HG03442 (cell line): ENCODE measurements around the gene DYSF.
"Not testable (repeated sequence)": the region's sequence is repeated elsewhere in the genome, so short reads cannot be mapped to it uniquely, and the experiment has no call there.

Source experiments
- ATAC-seq: cut with Tn5 transposase; IDR thresholded peaks from one replicate; pipeline ENCODE4 v1.9.1; 2021; ENCODE audit warnings: mild to moderate bottlenecking, moderate library complexity; ENCODE audit not compliant: unreplicated experiment

Gene DYSF

DNA sequence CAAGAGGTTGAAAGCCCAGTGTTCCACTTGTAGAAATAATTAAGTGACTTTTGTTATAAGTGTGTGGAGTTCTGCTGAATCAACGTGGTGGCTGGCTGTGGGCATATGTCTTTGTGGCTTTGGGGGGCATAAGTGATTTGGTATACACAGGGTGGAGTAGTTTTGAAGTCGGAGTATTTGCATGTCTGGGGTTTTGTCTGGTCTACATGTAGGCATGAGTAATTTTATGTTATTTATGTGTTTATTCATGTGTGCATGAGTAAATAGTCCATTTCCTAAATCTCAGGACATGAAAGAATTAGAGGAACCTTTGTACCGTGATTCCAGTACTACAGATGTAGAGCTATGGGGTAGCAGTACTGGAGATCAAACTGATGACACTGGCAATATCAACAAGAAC is 179.7 kb downstream of the DYSF start:
- no peak for ATAC-seq

DNA sequence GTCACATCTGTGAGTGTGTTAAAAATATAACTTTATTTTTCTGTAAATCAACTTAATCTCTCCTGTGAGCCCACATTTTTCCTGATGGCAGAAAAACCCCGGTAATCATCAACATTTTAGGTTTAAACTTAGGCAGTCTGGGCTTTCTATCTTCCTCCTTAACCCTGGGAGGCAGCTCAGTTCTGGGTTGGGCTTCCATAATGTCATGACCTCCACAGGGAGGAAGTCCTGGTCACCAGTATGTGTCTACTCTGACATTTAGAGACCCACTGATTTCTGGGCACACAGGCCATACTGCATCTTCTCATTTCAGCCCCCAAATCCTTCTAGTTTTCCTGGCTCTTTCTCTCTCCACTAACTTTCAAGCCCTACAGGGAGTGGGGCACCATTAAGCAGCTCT is 181.2 kb downstream of the DYSF start:
- no peak for ATAC-seq

DNA sequence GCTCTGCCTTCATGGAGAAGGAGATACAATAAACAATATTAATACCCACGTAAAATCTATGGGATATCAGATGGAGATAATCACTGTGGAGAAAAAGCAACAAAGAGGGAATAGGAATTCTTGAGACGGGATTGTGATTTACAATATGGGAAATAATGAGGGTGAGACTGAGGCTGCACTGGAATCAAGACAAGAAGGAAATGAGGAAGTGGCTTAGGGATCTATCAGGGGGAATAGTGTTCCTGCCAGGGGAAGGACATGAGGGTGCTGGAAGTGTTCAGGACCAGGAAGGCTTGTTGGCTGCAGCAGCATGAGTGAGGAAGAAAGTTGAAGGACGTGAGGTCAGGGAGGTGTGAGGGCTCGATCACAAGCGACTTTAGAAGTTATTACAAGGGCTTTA is 182.4 kb downstream of the DYSF start:
- ATAC-seq: no peak

DNA sequence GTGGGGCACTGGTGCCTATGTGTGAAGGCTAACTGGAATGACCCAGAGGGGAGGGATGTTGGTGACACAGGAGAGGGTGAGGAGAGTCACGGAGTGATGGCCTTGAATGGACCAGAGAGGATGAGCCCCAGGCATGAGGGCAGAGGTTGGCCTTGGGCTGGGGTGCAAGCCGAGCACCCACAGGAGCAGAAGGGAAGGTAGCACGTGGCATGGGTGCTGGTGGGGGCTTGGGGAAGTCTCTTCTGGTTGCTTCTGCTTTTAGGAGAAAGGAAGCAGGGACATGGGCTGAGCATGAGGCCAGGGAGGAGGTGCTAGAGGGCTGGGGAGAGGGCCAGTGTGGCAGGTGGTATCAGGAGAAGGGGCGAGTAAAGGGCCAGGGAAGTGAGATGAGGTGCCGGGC is 183.8 kb downstream of the DYSF start:
- no peak for ATAC-seq

DNA sequence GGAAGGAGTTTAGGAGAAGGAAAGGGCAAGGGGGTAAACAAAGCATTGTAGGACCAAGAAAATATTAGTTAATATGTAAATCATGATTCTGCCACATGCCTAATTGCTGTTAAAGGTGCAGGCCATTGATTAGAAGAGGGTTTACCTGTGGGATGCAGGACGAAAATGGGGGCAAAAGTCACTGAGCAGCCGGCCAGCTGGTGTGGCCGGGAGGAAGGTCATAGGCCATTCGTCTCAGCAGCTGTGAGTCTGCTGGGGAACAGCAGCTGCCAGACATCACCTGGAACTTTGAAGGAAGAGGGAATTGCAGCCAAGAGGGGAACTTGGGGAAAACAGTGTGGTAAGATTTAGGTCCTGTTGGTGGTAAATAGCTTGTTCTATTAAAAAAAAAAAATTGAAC is 184.4 kb downstream of the DYSF start:
- ATAC-seq: no peak

DNA sequence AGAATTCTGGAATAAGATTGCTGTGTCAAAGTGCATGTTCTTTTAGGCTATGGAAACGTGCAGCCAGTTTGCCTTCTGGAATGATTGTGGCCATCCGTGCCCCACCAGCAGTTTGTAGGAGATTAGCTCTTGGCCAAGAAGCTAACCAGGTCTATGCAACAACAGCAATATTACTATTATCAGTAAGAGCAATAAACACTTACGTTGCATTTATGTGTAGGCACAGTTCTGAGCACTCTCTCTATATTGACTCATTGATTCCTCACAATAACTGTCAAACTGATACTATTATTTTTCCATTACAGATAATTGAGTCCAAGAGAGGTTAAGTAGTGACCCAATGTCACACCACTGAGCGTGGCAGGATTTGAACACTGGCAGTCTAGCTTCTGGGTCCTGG is 186.4 kb downstream of the DYSF start:
- no peak for ATAC-seq

DNA sequence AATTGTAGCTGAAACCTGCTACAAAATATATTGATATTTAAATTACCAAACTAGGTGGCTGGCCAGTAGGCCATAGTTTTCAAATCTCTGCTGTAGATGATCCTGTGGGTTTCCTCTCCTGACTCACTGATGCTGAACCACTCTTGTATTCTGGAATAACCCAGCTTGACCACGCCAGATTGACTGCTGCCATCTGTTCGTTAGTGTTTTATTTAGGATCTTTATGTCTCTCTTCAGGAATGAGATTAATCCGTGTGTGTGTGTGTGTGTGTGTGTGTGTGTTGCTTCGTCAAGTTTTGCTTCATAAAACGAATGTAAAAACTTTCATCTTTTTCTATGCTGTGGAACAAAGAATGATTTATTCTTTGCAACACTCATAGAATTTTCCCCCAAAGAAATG is 187.1 kb downstream of the DYSF start:
- no peak for ATAC-seq

DNA sequence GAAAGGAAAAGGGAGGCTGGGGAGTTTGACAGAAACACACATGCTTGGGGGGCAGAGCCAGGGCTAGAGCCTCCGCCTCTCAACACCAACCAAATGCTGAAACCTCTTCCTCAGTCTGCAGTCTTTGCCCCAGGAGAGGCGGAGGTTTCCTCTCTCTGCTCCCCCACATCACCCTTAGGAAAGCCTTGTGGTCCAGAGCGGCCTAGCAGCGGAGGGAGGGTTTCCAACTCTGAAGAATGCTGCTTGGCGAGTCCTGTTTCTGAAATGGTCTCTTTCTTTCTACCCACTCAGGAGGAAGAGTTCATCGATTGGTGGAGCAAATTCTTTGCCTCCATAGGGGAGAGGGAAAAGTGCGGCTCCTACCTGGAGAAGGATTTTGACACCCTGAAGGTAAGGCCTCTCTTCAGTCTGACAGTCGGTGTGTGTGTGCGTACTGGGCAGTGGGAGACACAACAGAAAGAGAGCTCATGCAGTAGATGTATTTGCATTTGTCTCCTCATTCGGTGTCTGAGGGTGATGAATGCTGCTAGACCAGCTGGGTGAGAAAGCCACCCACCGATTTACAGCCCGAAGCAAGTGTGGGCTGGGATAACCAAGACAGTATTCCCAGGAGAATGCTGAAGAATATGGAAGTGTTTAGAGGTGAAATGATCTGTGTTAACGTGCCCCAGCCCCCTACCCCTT is 190.5 kb downstream of the DYSF start:
- ATAC-seq: no peak

DNA sequence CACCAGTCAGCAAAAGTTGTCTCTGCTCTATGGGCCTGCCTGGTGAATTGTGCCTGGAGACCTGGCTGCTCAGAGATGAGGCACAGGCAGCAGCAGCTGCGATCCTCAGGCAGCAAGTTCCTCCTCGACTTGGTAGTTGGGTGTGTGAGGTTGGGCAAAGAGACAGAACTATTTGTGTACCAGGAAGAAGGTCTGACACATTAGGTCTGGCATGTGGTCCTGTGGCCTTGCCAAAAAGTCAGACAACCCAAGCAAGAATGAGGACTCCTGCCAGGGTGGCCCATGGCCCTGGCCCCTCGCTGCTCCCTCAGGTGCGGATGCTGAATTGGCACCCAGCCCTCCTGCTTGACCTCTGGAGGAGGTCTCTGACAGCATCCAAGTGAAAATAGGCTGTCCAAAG is 192.7 kb downstream of the DYSF start:
- ATAC-seq: no peak

DNA sequence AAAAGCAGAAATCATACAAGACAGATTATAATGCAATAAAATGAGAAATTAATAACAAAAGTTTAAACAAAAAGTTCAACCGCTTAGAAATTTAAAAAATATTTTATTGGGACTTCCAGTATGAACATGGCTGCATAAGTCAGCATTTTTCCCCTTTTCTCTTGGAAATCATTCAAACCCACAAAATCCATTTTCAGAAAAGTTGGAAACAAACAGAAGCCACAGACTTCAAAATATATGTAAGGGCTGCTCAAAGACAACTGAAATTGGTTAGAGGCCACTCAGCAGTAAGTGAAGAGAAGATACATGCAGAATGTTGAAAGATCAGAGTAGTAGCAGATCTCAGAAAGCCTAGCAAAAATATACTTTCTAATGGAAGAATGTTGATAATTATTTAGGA is 194.0 kb downstream of the DYSF start:
- no peak for ATAC-seq

DNA sequence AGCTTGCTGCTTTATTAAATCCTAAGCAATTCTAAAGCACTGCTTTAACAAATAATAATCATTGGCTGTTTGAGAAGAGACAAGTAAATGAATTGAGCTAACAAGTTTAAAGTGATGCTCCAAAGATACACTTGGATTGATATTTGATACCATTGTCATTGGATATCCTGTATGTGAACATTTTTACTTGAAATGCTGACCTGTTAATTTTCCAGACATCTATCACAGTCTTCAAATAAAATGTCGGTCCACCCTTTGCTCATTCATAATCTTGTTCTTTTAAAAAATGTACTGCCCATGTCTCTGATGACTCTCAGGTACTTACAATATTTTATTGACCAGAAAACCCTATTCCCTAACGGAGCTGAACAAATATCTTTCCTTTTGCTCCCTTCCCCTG is 202.1 kb downstream of the DYSF start:
- no peak for ATAC-seq

DNA sequence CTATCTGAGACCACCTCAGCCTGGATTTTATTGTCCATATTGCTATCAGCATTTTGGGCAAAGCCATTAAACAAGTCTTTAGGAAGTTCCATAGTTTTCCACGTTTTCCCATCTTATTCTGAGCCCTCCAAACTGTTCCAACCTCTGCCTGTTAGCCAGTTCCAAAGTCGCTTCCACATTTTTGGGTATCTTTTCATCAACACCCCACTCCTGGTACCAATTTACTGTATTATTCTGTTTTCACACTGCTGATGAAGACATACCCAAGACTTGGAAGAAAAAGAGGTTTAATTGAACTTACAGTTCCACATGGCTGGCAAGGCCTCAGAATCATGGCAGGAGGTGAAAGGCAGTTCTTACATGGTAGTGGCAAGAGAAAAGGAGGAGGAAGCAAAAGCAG is 204.9 kb downstream of the DYSF start:
- ATAC-seq: not testable (repeated sequence)

DNA sequence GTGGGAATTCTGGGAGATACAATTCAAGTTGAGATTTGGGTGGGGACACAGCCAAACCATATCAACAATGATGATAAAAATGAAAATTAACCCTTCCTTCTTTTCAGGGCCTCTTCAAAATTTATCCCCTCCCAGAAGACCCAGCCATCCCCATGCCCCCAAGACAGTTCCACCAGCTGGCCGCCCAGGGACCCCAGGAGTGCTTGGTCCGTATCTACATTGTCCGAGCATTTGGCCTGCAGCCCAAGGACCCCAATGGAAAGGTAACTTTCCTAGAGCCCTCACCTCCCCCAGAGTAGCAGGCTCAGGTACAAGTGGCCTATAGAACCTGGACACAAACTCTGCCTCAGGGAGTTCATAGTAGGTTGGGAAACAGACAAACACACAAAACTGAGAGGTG is 205.4 kb downstream of the DYSF start:
- ATAC-seq: no peak

DNA sequence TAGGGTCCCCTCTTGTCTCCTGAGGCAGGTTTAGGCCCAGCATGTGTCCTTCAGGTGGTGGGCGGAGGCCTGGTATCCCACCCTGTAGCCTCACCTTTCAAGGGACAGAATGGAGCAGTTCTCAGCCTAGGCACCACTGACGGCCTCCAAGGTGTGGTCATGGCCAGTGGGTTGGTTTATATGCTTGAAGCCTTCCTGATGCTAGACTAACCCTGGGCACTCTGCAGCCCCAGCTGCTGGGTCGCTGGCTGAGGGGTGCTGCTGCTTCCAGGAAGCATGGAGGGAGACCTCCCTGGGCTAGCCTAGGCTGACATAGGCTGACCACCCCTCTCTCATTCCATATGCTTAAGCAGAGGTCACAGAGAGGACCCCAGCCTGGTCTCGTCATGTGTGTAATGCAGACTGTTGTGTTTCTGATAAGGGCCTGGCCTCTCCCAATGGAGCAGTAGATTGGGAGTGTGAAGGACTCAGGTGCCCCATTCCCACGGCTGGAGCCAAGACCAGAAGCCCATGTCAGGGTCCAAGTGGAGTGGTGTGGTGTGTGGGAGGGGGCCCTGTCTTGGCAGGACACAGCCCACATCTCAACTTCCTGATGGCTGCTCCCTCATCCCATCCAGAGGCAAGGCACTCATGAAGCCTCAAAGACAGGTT is 206.6 kb downstream of the DYSF start:
- ATAC-seq: no peak

DNA sequence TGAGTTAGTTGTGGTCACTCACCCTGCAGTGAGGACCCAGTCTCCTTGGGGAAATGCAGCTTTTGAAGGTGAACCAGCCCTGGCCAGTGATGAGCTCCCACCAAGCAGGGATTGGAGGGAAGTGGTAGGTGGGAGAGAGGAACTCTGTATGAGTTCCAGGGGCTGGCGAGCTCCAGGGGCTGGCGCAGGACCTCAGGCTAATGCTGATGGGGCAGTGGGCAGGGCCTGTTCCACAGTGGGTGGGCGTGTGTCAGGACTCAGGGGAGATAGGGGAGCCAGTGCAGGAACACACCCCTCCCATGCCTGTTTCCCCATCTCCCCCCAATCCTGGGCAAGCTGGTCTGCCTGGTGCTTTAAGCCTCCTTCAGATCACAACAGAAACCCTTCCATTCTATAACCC is 208.4 kb downstream of the DYSF start:
- ATAC-seq: no peak

DNA sequence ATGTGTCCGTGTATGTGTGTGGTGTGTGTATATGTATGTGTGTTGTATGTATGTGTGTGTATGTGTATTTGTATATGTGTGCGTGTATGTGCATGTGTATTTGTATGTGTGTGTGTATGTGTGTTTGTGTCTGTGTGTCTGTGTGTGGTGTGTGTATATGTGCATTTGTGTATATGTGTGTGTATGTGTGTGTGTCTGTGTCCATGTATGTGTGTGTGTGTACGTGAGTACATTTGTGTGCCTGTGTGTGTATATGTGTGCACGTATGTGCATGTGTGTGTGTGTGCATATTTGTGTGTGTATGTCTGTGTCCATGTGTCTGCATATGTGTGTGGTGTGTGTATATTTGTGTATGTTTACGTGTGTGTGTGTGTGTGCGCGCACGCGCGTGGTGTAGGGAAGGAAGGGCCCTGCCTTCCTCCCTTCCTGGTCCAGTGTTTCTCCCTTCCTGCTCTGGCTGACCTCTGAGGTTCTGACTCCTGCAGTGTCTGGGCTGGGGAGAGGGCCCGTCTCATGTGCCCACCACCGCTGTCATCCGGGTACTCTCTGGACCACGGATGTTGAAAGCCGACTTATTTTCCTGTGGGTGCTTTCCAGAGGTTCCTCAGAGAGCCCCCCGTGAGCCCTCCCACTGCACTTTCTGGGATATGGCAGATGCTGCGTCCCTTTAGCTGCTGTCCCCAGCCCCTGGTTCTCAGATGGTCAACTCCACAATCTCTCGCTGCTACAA is 209.5 kb downstream of the DYSF start:
- ATAC-seq: no peak

DNA sequence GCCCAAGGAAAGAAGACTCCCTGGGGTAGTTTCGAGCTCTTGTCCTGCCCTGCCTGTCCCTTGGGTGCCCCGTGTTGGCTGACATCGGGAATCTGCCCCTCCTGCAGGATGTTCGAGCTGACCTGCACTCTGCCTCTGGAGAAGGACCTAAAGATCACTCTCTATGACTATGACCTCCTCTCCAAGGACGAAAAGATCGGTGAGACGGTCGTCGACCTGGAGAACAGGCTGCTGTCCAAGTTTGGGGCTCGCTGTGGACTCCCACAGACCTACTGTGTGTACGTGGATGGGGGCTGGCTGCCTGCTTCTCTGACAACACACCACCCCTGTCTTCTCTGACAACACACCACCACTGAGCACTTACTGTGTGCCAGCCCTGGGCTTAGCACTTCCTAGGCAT is 210.8 kb downstream of the DYSF start:
- no peak for ATAC-seq

DNA sequence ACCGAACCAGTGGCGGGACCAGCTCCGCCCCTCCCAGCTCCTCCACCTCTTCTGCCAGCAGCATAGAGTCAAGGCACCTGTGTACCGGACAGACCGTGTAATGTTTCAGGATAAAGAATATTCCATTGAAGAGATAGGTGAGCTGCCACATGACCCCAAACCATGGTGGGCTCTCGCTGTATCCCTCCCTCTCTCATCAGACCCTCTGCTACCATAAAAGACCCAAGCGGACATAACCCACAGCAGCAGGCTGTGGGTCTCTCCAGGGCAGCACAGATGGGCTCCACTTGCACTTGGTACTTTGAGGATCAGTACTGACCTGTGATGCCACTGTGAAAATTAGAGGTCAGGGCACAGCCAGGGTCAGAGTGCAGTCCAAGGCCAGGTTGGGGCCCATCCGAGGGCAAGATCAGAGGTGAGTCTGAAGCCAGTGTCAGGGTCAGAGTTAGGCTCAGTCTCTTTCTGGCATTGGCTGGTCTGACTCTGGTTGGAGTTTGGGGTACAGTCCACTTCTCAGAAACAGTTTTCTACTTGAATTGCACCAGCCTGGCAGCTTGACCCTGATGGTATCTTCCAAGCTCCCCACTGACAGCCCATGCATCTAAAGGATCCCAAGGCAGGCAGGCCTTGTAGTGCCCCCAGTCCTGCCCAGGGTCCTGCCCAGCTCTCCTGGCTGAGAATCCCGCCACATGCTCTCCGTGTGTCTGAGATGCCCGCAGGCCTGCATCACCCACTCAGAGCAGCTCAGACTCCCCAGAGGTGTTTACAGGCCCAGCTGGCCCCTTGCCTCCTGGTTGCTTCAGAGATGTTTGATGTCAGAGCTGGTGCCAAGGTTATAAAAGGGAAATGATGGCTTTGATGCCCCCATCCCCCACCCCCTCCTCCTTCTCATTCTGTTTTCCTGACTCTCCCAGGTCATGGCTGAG is 212.1 kb downstream of the DYSF start:
- no peak for ATAC-seq

DNA sequence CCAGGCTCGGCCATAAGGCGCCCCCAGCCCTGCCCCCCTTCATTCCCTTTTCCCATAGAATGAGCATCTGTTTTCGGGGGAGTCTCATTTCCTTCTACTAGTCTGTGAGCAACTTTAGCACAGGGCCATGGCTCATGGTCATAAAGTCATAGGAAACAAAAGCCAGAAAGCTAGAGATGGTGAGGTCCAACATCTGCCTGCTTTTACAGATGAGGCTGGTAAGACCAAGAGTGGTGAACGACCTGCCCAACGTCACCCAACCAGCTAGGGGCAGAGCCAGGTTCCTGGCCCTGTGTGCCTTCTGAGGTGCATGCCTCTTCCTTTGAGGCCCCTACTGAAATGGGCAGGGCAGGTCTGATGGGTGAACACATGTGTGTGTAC is 212.7 kb downstream of the DYSF start:
- no peak for ATAC-seq

DNA sequence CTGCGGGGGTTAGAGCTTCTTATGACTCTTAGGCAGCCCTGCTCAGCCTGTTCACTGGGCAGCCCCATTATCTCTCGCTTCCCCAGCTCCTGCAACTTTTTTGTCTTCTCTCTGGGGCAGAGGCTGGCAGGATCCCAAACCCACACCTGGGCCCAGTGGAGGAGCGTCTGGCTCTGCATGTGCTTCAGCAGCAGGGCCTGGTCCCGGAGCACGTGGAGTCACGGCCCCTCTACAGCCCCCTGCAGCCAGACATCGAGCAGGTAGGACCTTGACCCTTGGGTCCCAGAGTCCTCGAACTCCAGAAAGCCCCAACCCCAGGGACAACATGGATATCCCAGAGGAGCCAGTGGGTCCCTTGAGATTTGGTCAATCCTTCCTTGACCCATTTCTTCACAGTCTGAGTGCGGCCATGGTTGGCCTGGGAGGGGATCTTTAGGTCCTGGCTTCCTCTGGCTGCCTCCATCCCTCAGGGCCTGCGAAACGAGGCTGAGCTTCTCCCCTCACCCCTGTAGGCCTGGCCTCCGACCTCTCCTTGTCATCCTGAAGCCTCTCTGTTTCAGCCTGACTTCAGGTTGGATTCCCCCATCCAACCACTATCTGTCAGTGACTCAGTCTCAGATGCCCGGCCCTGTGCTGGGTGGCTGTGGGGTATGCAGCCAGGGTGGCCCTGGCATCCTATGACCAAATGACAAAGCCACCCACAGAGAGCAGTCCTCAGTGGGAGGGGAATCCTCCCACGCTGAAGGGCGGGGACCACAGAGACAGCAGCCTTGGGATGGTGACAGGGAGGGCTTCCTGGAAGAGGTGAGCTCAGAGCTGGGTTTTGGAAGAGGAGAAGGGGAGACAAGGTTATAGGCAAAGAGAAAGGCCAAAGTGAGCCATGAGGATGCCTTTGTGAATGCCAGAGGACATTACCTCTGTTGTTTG is 214.2 kb downstream of the DYSF start:
- no peak for ATAC-seq
